ENCODE results near the gene TUBB1. TPM values are rescaled to one million over a fixed set of nuclear protein-coding genes. Genes with fewer than 3 reads are reported as not detected.
"Not testable (repeated sequence)": the region's sequence is repeated elsewhere in the genome, so short reads cannot be mapped to it uniquely, and the experiment has no call there.

The TUBB1 gene
- total and polyA plus RNA-seq, 9 donors: 0.35 to 1.5 (median 0.74) TPM

DNA sequence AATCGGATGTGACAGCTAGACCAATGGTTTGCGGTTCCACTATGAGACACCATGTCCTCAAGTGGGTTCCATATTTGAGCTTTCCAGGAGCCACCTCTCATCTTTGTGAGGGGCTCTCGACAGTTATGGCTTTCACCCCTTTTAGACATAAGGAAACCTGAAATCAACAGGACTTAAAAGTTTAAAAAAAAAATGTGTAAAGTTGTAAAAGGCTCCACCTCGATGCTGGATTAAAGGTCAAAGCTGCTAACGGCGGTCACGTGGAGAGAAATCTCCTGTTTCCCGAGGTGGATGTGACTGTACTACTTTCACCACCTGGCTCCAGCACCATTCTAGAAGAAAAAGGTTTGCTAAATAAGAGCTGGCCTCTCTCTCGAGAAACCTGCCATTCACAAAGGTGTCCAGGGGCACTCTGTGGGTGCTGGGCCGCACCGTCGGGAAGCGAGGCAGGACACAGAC, 12.4 kb downstream of the TUBB1 start:
- Histone ChIP-seq H3K27me3 (ENCODE audit: control insufficient read depth, insufficient read depth, low read length) (no peaks in the 10 kb centered on the region), H3K27ac (ENCODE audit: low read length) (peak overlapping the region; percentile 86), H3K36me3 (ENCODE audit: control insufficient read depth, insufficient read depth, low read length) (peaks cover 32% of the 10 kb centered on the region), H3K4me3 (ENCODE audit: low read length) (peak overlapping the region; percentile 87), H3K9me3 (replicated peaks; ENCODE audit: control insufficient read depth, low read depth, low read length) (no peaks in the 10 kb centered on the region), H3K4me1 (ENCODE audit: control insufficient read depth, insufficient read depth, low read length) (peaks cover 14% of the 10 kb centered on the region)
- 19% methylated on average over 7 of the region's 13 CpGs for WGBS (ENCODE audit: insufficient coverage)
- DNase-seq: no peak

DNA sequence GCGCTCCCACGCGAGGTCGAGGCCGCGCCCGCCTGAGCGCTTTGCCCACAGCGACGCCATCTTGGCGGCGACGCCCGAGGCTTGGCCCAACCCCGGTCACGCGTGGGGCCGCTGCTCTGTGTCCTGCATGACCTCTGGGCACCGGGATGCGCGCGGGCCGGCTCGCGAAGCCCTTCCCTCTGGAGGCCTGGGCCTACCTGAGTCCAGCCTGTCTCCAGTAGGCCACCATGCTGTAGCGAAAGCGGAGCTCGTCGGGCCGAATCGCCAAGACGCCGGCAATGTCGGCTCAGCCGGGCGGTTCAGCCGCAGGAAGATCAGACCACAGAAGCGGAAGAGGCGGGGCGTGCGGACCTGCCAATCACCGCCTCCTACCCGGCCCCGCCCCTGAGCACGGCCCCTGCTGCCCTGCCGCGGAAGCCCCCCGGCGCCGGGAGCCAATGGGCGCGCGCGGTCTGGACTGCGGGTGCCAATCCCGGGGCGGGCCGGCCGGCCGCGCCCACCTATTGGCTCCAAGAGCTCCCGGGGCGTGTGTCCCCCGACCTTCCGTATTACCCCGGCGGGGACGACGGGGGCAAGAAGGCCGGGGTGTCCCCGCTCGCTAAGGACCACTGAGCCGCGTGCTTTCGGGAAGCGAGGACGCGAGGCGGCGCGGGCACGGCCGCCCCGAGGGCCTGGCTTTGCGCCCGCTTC, 12.9 kb downstream of the TUBB1 start, which contains the start of gene ATP5F1E:
Gene ATP5F1E, minus strand, starts transcription at position 313 of the 690 bp plus-strand sequence. Its CDS starts 84 bp downstream, at position 229.
- H3K27ac ChIP-seq (ENCODE audit: low read length): peak within 1 kb of the TSS; percentile 90
- peak within 1 kb of the TSS; percentile 87 for H3K4me3 ChIP-seq (ENCODE audit: low read length)
- H3K9me3 ChIP-seq (replicated peaks; ENCODE audit: control insufficient read depth, low read depth, low read length): no peaks in the 10 kb centered on the region
- under 1% methylated on average over 86 of the region's 86 CpGs for WGBS (ENCODE audit: insufficient coverage)
- H3K4me1 ChIP-seq (ENCODE audit: control insufficient read depth, insufficient read depth, low read length): peaks cover 14% of the 10 kb centered on the region
- DNase-seq: peak; percentile 98
- H3K27me3 ChIP-seq (ENCODE audit: control insufficient read depth, insufficient read depth, low read length): no peaks in the 10 kb centered on the region
- H3K36me3 ChIP-seq (ENCODE audit: control insufficient read depth, insufficient read depth, low read length): peaks cover 33% of the 10 kb centered on the region

DNA sequence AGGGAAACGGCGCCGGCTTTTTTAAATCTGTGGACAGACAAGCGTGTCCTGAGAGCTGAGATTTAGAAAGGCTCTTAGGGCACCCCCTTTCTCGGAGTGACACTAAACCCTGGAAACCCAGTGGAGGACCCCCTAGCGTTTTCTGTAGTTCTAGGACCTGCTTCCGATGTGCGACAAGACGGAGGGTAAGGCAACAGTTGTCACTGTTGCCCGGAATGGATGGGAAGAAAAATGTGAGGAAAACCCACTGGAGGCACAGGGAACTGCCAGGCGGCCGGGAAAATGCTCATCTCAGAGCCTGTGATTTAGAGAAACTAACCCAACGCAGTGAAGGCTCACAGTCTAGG, 13.5 kb downstream of the TUBB1 start:
- DNase-seq: no peak
- no peaks in the 10 kb centered on the region for H3K27me3 ChIP-seq (ENCODE audit: control insufficient read depth, insufficient read depth, low read length)
- WGBS (ENCODE audit: insufficient coverage): under 1% methylated on average over 10 of the region's 13 CpGs
- H3K27ac ChIP-seq (ENCODE audit: low read length): peak overlapping the region; percentile 90
- H3K4me3 ChIP-seq (ENCODE audit: low read length): peak overlapping the region; percentile 79
- H3K4me1 ChIP-seq (ENCODE audit: control insufficient read depth, insufficient read depth, low read length): peaks cover 14% of the 10 kb centered on the region
- H3K36me3 ChIP-seq (ENCODE audit: control insufficient read depth, insufficient read depth, low read length): peaks cover 34% of the 10 kb centered on the region
- H3K9me3 ChIP-seq (replicated peaks; ENCODE audit: control insufficient read depth, low read depth, low read length): no peaks in the 10 kb centered on the region

DNA sequence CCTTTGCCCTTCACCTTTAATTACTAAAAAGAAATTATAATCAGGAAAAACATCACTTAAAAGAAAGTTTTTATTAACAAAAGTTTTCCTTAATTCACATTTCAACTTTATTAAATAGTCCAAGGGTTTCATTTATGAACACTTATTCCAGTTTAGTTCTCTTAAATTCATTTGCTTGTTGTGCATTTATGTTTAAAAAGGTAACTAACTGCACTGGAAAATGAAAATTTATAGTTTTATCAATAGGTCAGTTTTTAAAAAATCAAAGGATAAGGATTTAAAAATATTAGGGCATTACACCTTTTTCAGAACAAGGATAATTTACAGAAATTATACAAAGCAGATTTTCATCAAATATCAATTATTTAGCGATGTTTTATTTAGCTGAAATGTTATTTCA, 13.9 kb downstream of the TUBB1 start:
- Histone ChIP-seq H3K27ac (ENCODE audit: low read length) (peak overlapping the region; percentile 90), H3K9me3 (replicated peaks; ENCODE audit: control insufficient read depth, low read depth, low read length) (no peaks in the 10 kb centered on the region), H3K4me3 (ENCODE audit: low read length) (peak overlapping the region; percentile 79), H3K27me3 (ENCODE audit: control insufficient read depth, insufficient read depth, low read length) (no peaks in the 10 kb centered on the region), H3K36me3 (ENCODE audit: control insufficient read depth, insufficient read depth, low read length) (peaks cover 36% of the 10 kb centered on the region), H3K4me1 (ENCODE audit: control insufficient read depth, insufficient read depth, low read length) (peaks cover 14% of the 10 kb centered on the region)
- WGBS (ENCODE audit: insufficient coverage): no CpG with 5 or more reads among the region's 1 CpG
- DNase-seq: no peak

DNA sequence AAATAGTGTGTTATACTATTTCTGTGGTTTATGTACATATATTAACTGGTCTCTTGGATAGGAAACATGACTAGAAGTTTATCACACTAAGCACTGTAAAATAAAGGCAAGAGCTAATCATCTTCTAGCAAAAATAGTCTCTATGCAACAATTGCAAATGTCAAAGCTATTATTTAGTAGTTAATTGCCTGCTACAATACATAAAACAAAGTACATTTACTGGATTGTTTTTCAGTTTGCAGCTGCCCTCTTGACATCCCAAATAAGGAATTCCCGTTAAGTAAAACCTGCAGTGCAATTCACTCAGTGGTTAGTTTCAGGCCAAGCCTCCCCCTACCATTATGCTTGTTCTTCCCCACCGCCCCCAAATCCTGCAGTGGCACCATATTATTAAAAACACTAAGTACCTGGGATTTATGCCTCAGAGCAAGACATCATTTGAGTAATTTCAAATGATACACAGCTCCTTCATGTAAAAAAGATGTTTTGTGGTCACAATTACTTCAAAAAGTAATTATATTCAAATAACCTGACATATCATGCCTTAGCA, 14.5 kb downstream of the TUBB1 start:
- no peak for DNase-seq
- Histone ChIP-seq H3K36me3 (ENCODE audit: control insufficient read depth, insufficient read depth, low read length) (peaks cover 35% of the 10 kb centered on the region), H3K4me3 (ENCODE audit: low read length) (no peak overlapping the region), H3K4me1 (ENCODE audit: control insufficient read depth, insufficient read depth, low read length) (peaks cover 14% of the 10 kb centered on the region), H3K27me3 (ENCODE audit: control insufficient read depth, insufficient read depth, low read length) (no peaks in the 10 kb centered on the region), H3K27ac (ENCODE audit: low read length) (no peak overlapping the region), H3K9me3 (replicated peaks; ENCODE audit: control insufficient read depth, low read depth, low read length) (no peaks in the 10 kb centered on the region)
- WGBS (ENCODE audit: insufficient coverage): 83% methylated on average over 2 of the region's 2 CpGs

DNA sequence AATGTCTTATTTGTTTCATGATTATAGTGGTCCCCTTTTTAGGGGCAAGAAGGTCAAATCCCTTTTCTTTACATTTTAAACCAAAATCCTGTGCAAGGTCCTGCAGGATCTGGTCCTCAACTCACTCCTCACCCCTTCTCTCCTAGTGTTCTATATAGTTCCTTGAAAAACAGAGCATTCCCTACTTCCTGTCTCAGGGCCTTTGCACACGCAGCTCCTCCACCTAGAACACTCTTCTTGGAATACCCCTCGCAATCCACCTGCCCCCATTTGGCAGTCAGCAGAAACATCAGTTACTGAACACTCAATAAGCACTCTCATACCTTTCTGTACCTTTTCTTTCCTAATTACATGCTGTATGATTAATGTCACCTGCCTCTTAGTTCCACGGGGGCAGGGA, 16.2 kb downstream of the TUBB1 start:
- Histone ChIP-seq H3K9me3 (replicated peaks; ENCODE audit: control insufficient read depth, low read depth, low read length) (no peaks in the 10 kb centered on the region), H3K36me3 (ENCODE audit: control insufficient read depth, insufficient read depth, low read length) (peaks cover 27% of the 10 kb centered on the region), H3K4me1 (ENCODE audit: control insufficient read depth, insufficient read depth, low read length) (peaks cover 12% of the 10 kb centered on the region), H3K27me3 (ENCODE audit: control insufficient read depth, insufficient read depth, low read length) (no peaks in the 10 kb centered on the region), H3K4me3 (ENCODE audit: low read length) (no peak overlapping the region), H3K27ac (ENCODE audit: low read length) (no peak overlapping the region)
- DNase-seq: no peak
- 93% methylated on average over 3 of the region's 3 CpGs for WGBS (ENCODE audit: insufficient coverage)

DNA sequence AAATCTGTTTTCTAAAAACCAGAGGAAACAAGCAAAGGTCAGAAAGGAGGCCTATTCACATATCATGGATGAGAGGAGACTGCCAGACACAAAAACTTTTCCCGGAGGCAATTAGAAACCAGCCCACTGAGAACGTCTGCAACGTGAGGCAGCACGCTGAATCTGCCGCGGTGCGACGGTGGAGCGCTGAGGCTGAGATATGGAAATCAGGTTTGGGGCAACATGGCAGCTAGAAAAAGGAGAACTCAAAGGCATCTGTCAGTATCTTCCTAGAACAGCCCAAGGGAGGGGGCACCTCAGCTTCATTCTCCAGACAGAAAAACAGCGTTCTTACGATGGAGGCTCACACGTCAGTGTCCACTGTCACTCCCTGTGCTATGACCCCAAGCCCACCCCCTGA, 18.2 kb downstream of the TUBB1 start:
- DNase-seq: no peak
- peaks cover 34% of the 10 kb centered on the region for H3K36me3 ChIP-seq (ENCODE audit: control insufficient read depth, insufficient read depth, low read length)
- H3K4me1 ChIP-seq (ENCODE audit: control insufficient read depth, insufficient read depth, low read length): peaks cover 16% of the 10 kb centered on the region
- 84% methylated on average over 9 of the region's 12 CpGs for WGBS (ENCODE audit: insufficient coverage)
- H3K27ac ChIP-seq (ENCODE audit: low read length): no peak overlapping the region
- no peak overlapping the region for H3K4me3 ChIP-seq (ENCODE audit: low read length)
- H3K9me3 ChIP-seq (replicated peaks; ENCODE audit: control insufficient read depth, low read depth, low read length): no peaks in the 10 kb centered on the region
- H3K27me3 ChIP-seq (ENCODE audit: control insufficient read depth, insufficient read depth, low read length): no peaks in the 10 kb centered on the region

DNA sequence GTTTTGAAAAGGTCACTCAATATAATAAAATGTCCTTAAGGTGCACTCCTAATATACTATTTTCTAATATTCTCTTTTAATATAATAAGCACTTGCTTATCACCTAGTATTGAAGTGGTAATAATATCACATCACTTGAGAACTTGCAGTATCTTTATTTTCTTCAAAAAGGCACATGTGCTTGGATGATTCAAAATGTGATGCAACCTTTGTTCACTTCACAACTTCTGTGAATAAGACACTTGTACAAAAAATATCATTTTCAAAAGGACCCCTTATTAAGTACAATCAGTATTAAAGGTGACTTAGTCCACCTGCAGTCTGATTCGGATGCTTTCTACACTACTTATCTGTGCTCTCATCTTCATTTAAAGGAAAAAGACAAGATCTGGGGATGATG, 20.0 kb downstream of the TUBB1 start:
- H3K27me3 ChIP-seq (ENCODE audit: control insufficient read depth, insufficient read depth, low read length): no peaks in the 10 kb centered on the region
- no peak overlapping the region for H3K27ac ChIP-seq (ENCODE audit: low read length)
- no peaks in the 10 kb centered on the region for H3K9me3 ChIP-seq (replicated peaks; ENCODE audit: control insufficient read depth, low read depth, low read length)
- H3K4me3 ChIP-seq (ENCODE audit: low read length): no peak overlapping the region
- H3K4me1 ChIP-seq (ENCODE audit: control insufficient read depth, insufficient read depth, low read length): peaks cover 18% of the 10 kb centered on the region
- no peak for DNase-seq
- WGBS (ENCODE audit: insufficient coverage): no CpG with 5 or more reads among the region's 1 CpG
- H3K36me3 ChIP-seq (ENCODE audit: control insufficient read depth, insufficient read depth, low read length): peaks cover 34% of the 10 kb centered on the region

DNA sequence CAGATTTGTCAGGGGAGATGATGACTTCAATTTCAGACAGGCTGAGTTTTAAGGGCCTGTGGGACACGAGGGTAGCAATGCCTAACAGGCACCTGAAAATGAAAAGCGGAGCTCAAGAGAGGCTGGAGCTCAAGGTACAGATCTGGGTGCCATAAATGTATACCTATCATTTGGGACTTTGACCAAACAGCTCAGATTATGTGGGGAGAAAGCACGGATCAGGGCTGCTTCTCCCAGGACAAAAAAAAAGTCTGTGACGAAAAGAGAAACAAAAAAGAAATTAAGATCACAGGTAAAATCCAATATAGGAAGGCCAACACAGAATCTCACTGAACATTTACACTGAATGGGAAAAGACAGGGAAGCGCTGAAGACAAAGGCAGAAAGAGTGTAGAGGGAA, 21.4 kb downstream of the TUBB1 start:
- Histone ChIP-seq H3K27me3 (ENCODE audit: control insufficient read depth, insufficient read depth, low read length) (no peaks in the 10 kb centered on the region), H3K4me1 (ENCODE audit: control insufficient read depth, insufficient read depth, low read length) (peaks cover 18% of the 10 kb centered on the region), H3K36me3 (ENCODE audit: control insufficient read depth, insufficient read depth, low read length) (peaks cover 28% of the 10 kb centered on the region), H3K27ac (ENCODE audit: low read length) (no peak overlapping the region), H3K9me3 (replicated peaks; ENCODE audit: control insufficient read depth, low read depth, low read length) (no peaks in the 10 kb centered on the region), H3K4me3 (ENCODE audit: low read length) (no peak overlapping the region)
- DNase-seq: no peak
- WGBS (ENCODE audit: insufficient coverage): 79% methylated on average over 3 of the region's 5 CpGs

DNA sequence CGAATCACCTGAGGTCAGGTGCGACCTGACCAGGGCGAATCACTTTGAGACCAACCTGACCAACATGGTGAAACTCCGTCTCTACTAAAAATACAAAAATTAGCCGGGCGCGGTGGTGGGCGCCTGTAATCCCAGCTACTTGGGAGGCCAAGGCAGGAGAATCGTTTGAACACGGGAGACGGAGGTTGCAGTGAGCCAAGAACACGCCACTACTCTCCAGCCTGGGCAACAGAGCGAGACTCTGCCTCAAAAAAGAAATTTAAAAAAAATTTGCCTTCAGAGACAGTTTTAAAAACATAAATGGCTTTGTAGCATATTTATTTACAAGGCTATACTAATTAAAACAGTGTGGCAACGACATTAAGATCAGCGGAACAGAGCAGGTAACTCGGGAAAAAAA, 22.3 kb downstream of the TUBB1 start:
- DNase-seq; H3K4me3 ChIP-seq (ENCODE audit: low read length); H3K27ac ChIP-seq (ENCODE audit: low read length); H3K27me3 ChIP-seq (ENCODE audit: control insufficient read depth, insufficient read depth, low read length); H3K9me3 ChIP-seq (replicated peaks; ENCODE audit: control insufficient read depth, low read depth, low read length): not testable (repeated sequence)
- WGBS (ENCODE audit: insufficient coverage): 75% methylated on average over 4 of the region's 16 CpGs
- H3K4me1 ChIP-seq (ENCODE audit: control insufficient read depth, insufficient read depth, low read length): peaks cover 18% of the 10 kb centered on the region
- H3K36me3 ChIP-seq (ENCODE audit: control insufficient read depth, insufficient read depth, low read length): peaks cover 20% of the 10 kb centered on the region
